Mucosa of descending colon (tissue), 3 donors: ENCODE data around the gene ZEB2. TPM values are rescaled to one million over a fixed set of nuclear protein-coding genes. Genes with fewer than 3 reads are reported as not detected.

ENCODE experiments used
- ATAC-seq: fragments of 200-7000 bp; cut with Tn5 transposase; one replicate; pipeline ENCODE4 v1.9.1; 2020; ENCODE audit warnings: mild to moderate bottlenecking, moderate library complexity
- DNase-seq, 3 donors: peaks; one replicate each; pipeline ENCODE4 v3.0.0-alpha.2; 2020
- H3K36me3 ChIP-seq: fragments of 200-600 bp; one replicate; pipeline ENCODE4 v1.8.0; 2021; ENCODE audit warnings: low read depth, mild to moderate bottlenecking
- H3K4me1 ChIP-seq: fragments of 200-600 bp; one replicate; pipeline ENCODE4 v1.8.0; 2021; ENCODE audit warnings: low read depth, mild to moderate bottlenecking
- H3K4me3 ChIP-seq: fragments of 200-600 bp; one replicate; pipeline ENCODE4 v1.8.0; 2021; ENCODE audit warnings: mild to moderate bottlenecking
- H3K9me3 ChIP-seq: fragments of 200-600 bp; one replicate; pipeline ENCODE4 v1.8.0; 2021; ENCODE audit warnings: mild to moderate bottlenecking
- intact Hi-C, 2 donors: fragments of 100-400 bp; cut with DNase I in 1 of 2; cut with micrococcal nuclease in 1 of 2; formaldehyde crosslinking; loops; one replicate each; pipeline versions ENCODE4 v1.11.0 to v1.11.1; 2022; cut with DNase I, micrococcal nuclease
- total RNA-seq, 3 donors: library from RNA; stranded (reverse); fragmentation: NEBNext Ultra II Directional in 2 of 3; extraction: Animal tissue kit (Norgen Biotek cat#: 25700) in 2 of 3; gene quantifications; one replicate each; pipeline versions ENCODE4 v1.2.1 to v1.2.4, GENCODE V29; 2021 to 2023
- TF ChIP-seq, protein P1 (sequence below): fragments of 200-600 bp; IDR thresholded peaks from one replicate; pipeline ENCODE4 v1.8.0; 2022; ENCODE audit warnings: antibody characterized with exemption, mild to moderate bottlenecking
- donor health status: DM: no; HTN: no; CAD: no; lungs with moderate emphysema.
- donor health status: DM: no; HTN: no; CAD: no.
- donor health status: DM: no; HTN: yes; CAD: no.

The ZEB2 gene
- total RNA-seq, 3 donors from 2014 or later = 19.0 to 80.1 (median 48.6) TPM

GRCh38 chr2:144471305-144472045, 48.4 kb downstream of the ZEB2 start:
- TF ChIP-seq, protein P1, sequence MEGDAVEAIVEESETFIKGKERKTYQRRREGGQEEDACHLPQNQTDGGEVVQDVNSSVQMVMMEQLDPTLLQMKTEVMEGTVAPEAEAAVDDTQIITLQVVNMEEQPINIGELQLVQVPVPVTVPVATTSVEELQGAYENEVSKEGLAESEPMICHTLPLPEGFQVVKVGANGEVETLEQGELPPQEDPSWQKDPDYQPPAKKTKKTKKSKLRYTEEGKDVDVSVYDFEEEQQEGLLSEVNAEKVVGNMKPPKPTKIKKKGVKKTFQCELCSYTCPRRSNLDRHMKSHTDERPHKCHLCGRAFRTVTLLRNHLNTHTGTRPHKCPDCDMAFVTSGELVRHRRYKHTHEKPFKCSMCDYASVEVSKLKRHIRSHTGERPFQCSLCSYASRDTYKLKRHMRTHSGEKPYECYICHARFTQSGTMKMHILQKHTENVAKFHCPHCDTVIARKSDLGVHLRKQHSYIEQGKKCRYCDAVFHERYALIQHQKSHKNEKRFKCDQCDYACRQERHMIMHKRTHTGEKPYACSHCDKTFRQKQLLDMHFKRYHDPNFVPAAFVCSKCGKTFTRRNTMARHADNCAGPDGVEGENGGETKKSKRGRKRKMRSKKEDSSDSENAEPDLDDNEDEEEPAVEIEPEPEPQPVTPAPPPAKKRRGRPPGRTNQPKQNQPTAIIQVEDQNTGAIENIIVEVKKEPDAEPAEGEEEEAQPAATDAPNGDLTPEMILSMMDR = no peak
- intact Hi-C loops = no loop called here

GRCh38 chr2:144470816-144471215, 49.1 kb downstream of the ZEB2 start:
- H3K4me1 ChIP-seq = no peaks in the 10 kb centered on the region
- DNase-seq (no peak), ATAC-seq (no peak)
- intact Hi-C loops = no loop called here
- no peaks in the 10 kb centered on the region for H3K36me3 ChIP-seq
- no peaks in the 10 kb centered on the region for H3K9me3 ChIP-seq
- TF ChIP-seq, protein P1 = no peak
- no peak overlapping the region for H3K4me3 ChIP-seq

More at GRCh38 chr2:144471305-144472045, 48.4 kb downstream of the ZEB2 start:
- Histone ChIP-seq H3K9me3 (no peaks in the 10 kb centered on the region), H3K4me3 (no peak overlapping the region), H3K36me3 (no peaks in the 10 kb centered on the region), H3K4me1 (no peaks in the 10 kb centered on the region)
- no peak for ATAC-seq
- no peak for DNase-seq

DNA sequence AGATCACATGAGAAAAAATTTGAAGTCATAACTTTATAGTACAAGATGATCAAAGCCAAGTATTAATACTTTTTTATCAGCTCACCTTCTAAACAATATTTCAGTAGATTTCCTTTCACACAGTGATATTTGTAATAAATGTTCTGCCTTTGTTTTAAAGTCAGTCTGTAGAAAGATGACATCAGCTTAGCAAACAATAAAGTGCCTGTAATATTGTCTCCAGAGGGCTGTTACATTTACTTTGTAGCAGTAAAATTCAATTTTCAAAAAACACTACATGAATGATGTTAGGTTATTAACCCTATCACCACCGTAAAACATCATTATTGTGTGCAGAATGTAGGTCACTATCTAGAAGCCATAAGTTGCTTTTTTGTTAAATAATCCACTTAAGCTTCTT, 49.6 kb downstream of the ZEB2 start:
- Histone ChIP-seq H3K4me1 (no peaks in the 10 kb centered on the region), H3K4me3 (no peak overlapping the region), H3K36me3 (no peaks in the 10 kb centered on the region), H3K9me3 (no peaks in the 10 kb centered on the region)
- ATAC-seq = peak; percentile 38
- intact Hi-C loops = no loop called here
- TF ChIP-seq, protein P1 = no peak
- no peak for DNase-seq

- TF ChIP-seq, protein P1 = no peak
- no peaks in the 10 kb centered on the region for H3K9me3 ChIP-seq
- intact Hi-C loops = no loop called here
- no peaks in the 10 kb centered on the region for H3K4me1 ChIP-seq
- H3K4me3 ChIP-seq = no peak overlapping the region
- no peak for DNase-seq
- H3K36me3 ChIP-seq = no peaks in the 10 kb centered on the region
- ATAC-seq = no peak
Observed at GRCh38 chr2:144469798-144470197, 50.1 kb downstream of the ZEB2 start.

DNA sequence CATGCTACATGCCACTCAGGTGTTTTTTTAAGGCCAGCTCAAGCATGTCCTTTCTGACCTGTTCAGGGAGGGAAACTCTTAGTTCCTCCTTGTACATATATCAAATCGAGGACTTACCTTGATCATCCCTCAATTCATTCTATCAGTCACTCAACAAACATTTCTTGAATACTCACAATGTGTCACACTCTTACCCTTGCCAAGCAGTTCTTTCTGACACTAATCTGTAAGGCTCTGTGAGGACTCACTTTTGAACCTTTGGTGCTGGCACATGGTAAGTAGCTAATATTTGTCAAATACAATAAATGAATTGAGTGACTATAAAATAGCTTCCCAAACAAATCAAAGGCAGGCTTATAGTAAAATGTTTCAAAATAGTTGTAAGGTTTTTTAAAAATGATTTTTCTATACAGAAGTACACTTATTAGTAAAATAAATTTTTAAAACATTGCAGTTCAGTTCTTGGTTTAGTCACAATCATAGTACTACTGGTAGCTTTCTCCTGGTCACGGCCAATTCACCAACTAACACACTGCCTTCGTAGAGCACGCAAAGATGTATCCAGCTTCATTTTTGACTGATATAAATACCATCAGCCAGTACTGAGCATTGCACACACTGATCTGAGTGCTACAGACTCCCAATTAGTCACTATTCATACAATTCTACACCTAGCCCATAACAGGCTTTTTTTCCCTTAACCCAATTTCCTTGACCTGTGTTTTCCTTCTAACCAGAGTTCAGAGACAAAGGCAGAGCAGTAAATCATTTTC, 50.9 kb downstream of the ZEB2 start:
- TF ChIP-seq, protein P1 = no peak

More for the DNA sequence above, 50.9 kb downstream of the ZEB2 start:
- H3K4me1 ChIP-seq = no peaks in the 10 kb centered on the region
- no peak overlapping the region for H3K4me3 ChIP-seq
- ATAC-seq = no peak
- no peaks in the 10 kb centered on the region for H3K36me3 ChIP-seq
- no peaks in the 10 kb centered on the region for H3K9me3 ChIP-seq
- DNase-seq = no peak
- intact Hi-C loops = no loop called here
